HG03378 (cell line): ENCODE measurements around the gene CUL1.

Source experiments
- ATAC-seq: cut with Tn5 transposase; IDR thresholded peaks from one replicate; pipeline ENCODE4 v1.9.1; 2021; ENCODE audit warnings: mild to moderate bottlenecking, moderate library complexity; ENCODE audit not compliant: unreplicated experiment

The CUL1 gene

GRCh38 chr7:148802101-148802493, 103.4 kb downstream of the CUL1 start:
- no peak for ATAC-seq

- ATAC-seq, result no peak
Observed at GRCh38 chr7:148803094-148803493, 104.4 kb downstream of the CUL1 start.

GRCh38 chr7:148804343-148805235, 105.9 kb downstream of the CUL1 start:
- no peak for ATAC-seq

- ATAC-seq, result no peak
Observed at GRCh38 chr7:148806187-148806586, 107.5 kb downstream of the CUL1 start.

GRCh38 chr7:148807436-148807835, 108.7 kb downstream of the CUL1 start:
- no peak for ATAC-seq

- no peak for ATAC-seq
Observed at GRCh38 chr7:148809856-148810255, 111.2 kb downstream of the CUL1 start.

- no peak for ATAC-seq
Observed at GRCh38 chr7:148811892-148812291, 113.2 kb downstream of the CUL1 start.

- ATAC-seq, result no peak
Observed at GRCh38 chr7:148813890-148814289, 115.2 kb downstream of the CUL1 start.

- ATAC-seq, result no peak
Observed at GRCh38 chr7:148814922-148815559, 116.3 kb downstream of the CUL1 start.

GRCh38 chr7:148815612-148816011, 116.9 kb downstream of the CUL1 start:
- ATAC-seq, result no peak

GRCh38 chr7:148819697-148820360, 121.1 kb downstream of the CUL1 start:
- ATAC-seq, result no peak

- ATAC-seq, result no peak
Observed at GRCh38 chr7:148821422-148821821, 122.7 kb downstream of the CUL1 start.

- no peak for ATAC-seq
Observed at GRCh38 chr7:148824864-148825263, 126.2 kb downstream of the CUL1 start.

GRCh38 chr7:148825338-148825737, 126.6 kb downstream of the CUL1 start:
- no peak for ATAC-seq

- ATAC-seq, result no peak
Observed at GRCh38 chr7:148828965-148829364, 130.3 kb downstream of the CUL1 start.

GRCh38 chr7:148830897-148831692, 132.4 kb downstream of the CUL1 start:
- ATAC-seq, result no peak

GRCh38 chr7:148831782-148832181, 133.1 kb downstream of the CUL1 start:
- ATAC-seq, result no peak

GRCh38 chr7:148834605-148835004, 135.9 kb downstream of the CUL1 start:
- ATAC-seq, result no peak

GRCh38 chr7:148835854-148836253, 137.2 kb downstream of the CUL1 start:
- ATAC-seq, result no peak

- ATAC-seq, result no peak
Observed at GRCh38 chr7:148838905-148839304, 140.2 kb downstream of the CUL1 start.
